CD4-positive, alpha-beta T cell treated with Interleukin-21 for 1 hour (primary cell): ENCODE results near the gene SCAP.
"Not testable (repeated sequence)": the region's sequence is repeated elsewhere in the genome, so short reads cannot be mapped to it uniquely, and the experiment has no call there.

Experiments used
- DNase-seq: peaks from one replicate; pipeline ENCODE4 v3.0.0-alpha.2; 2020

Gene SCAP

GRCh38 chr3:47480267-47480666 lies 4.5 kb upstream of the SCAP start:
- not testable (repeated sequence) for DNase-seq

- no peak for DNase-seq
Observed at GRCh38 chr3:47479826-47480160, 4.1 kb upstream of the SCAP start.

- DNase-seq: no peak
Observed at GRCh38 chr3:47478022-47478421, 2.3 kb upstream of the SCAP start.

GRCh38 chr3:47476644-47477199 lies 981 bp upstream of the SCAP start:
- DNase-seq: no peak

GRCh38 chr3:47476330-47476626 lies 537 bp upstream of the SCAP start:
- DNase-seq: no peak

- no peak for DNase-seq
Observed at GRCh38 chr3:47475029-47475569, 642 bp downstream of the SCAP start.

GRCh38 chr3:47473391-47473790 lies 2.4 kb downstream of the SCAP start:
- DNase-seq: no peak

- no peak for DNase-seq
Observed at GRCh38 chr3:47469616-47470015, 6.1 kb downstream of the SCAP start.

- DNase-seq: not testable (repeated sequence)
Observed at GRCh38 chr3:47468315-47468714, 7.4 kb downstream of the SCAP start.

GRCh38 chr3:47464588-47464987 lies 11.2 kb downstream of the SCAP start:
- no peak for DNase-seq

GRCh38 chr3:47459534-47460085 lies 16.1 kb downstream of the SCAP start:
- not testable (repeated sequence) for DNase-seq

GRCh38 chr3:47456984-47457383 lies 18.8 kb downstream of the SCAP start:
- DNase-seq: no peak

- no peak for DNase-seq
Observed at GRCh38 chr3:47455806-47456452, 19.8 kb downstream of the SCAP start.

- DNase-seq: no peak
Observed at GRCh38 chr3:47452453-47453215, 23.1 kb downstream of the SCAP start.

GRCh38 chr3:47444103-47444502 lies 31.6 kb downstream of the SCAP start:
- no peak for DNase-seq

GRCh38 chr3:47443611-47443995 lies 32.1 kb downstream of the SCAP start:
- DNase-seq: no peak

GRCh38 chr3:47441796-47442551 lies 33.8 kb downstream of the SCAP start:
- no peak for DNase-seq

- no peak for DNase-seq
Observed at GRCh38 chr3:47440131-47440530, 35.6 kb downstream of the SCAP start.

- no peak for DNase-seq
Observed at GRCh38 chr3:47436180-47436579, 39.6 kb downstream of the SCAP start.

GRCh38 chr3:47434849-47435248 lies 40.9 kb downstream of the SCAP start:
- DNase-seq: no peak

- no peak for DNase-seq
Observed at GRCh38 chr3:47433796-47434195, 41.9 kb downstream of the SCAP start.

- no peak for DNase-seq
Observed at GRCh38 chr3:47432673-47433072, 43.1 kb downstream of the SCAP start.

- DNase-seq: no peak
Observed at GRCh38 chr3:47431225-47431624, 44.5 kb downstream of the SCAP start.
